ENCODE data around the gene AKR1C2. TPM values are rescaled to one million over a fixed set of nuclear protein-coding genes. Genes with fewer than 3 reads are reported as not detected.
"Not testable (repeated sequence)": the region's sequence is repeated elsewhere in the genome, so short reads cannot be mapped to it uniquely, and the experiment has no call there.

AKR1C2 gene
- total RNA-seq, 4 donors from 2014 or later, result 51.7 to 269 (median 192) TPM

- ATAC-seq (ENCODE audit: low FRiP score) (no peak), DNase-seq (ENCODE audit: low spot score) (no peak)
- no peak for TF ChIP-seq CTCF (IDR thresholded peaks at IDR 0.05)
Measured at GRCh38 chr10:5035356-5035755, 31.7 kb upstream of the AKR1C2 start.

- DNase-seq (ENCODE audit: low spot score) (no peak), ATAC-seq (ENCODE audit: low FRiP score) (no peak)
- TF ChIP-seq CTCF (IDR thresholded peaks at IDR 0.05), result no peak
Measured at GRCh38 chr10:5034588-5034987, 30.9 kb upstream of the AKR1C2 start.

- DNase-seq (ENCODE audit: low spot score) (no peak), ATAC-seq (ENCODE audit: low FRiP score) (no peak)
- no peak for TF ChIP-seq CTCF (IDR thresholded peaks at IDR 0.05)
Measured at GRCh38 chr10:5033061-5033778, 29.6 kb upstream of the AKR1C2 start.

- DNase-seq (ENCODE audit: low spot score), result not testable (repeated sequence)
Measured at GRCh38 chr10:5032444-5032843, 28.8 kb upstream of the AKR1C2 start.

GRCh38 chr10:5031588-5031987 is 27.9 kb upstream of the AKR1C2 start:
- not testable (repeated sequence) for DNase-seq (ENCODE audit: low spot score); ATAC-seq (ENCODE audit: low FRiP score)

More at GRCh38 chr10:5032444-5032843, 28.8 kb upstream of the AKR1C2 start:
- not testable (repeated sequence) for ATAC-seq (ENCODE audit: low FRiP score)

GRCh38 chr10:5030989-5031388 is 27.3 kb upstream of the AKR1C2 start:
- ATAC-seq (ENCODE audit: low FRiP score) (no peak), DNase-seq (ENCODE audit: low spot score) (no peak)
- no peak for TF ChIP-seq CTCF (IDR thresholded peaks at IDR 0.05)

- DNase-seq (ENCODE audit: low spot score), result not testable (repeated sequence)
- peak; percentile 28 for ATAC-seq (ENCODE audit: low FRiP score)
Measured at GRCh38 chr10:5025461-5025881, 21.8 kb upstream of the AKR1C2 start.

GRCh38 chr10:5023177-5023805 is 19.6 kb upstream of the AKR1C2 start:
- TF ChIP-seq CTCF (IDR thresholded peaks at IDR 0.05), result no peak
- no peak for ATAC-seq (ENCODE audit: low FRiP score)
- no peak for DNase-seq (ENCODE audit: low spot score)

GRCh38 chr10:5021624-5022290 is 18.1 kb upstream of the AKR1C2 start:
- not testable (repeated sequence) for DNase-seq (ENCODE audit: low spot score)

GRCh38 chr10:5019770-5020612 is 16.3 kb upstream of the AKR1C2 start:
- ATAC-seq (ENCODE audit: low FRiP score); DNase-seq (ENCODE audit: low spot score): not testable (repeated sequence)

More at GRCh38 chr10:5021624-5022290, 18.1 kb upstream of the AKR1C2 start:
- ATAC-seq (ENCODE audit: low FRiP score), result not testable (repeated sequence)

GRCh38 chr10:5018671-5019277 is 15.1 kb upstream of the AKR1C2 start:
- DNase-seq (ENCODE audit: low spot score), result not testable (repeated sequence)
- ATAC-seq (ENCODE audit: low FRiP score), result peak; percentile 90

Measured in omental fat pad (tissue), 4 donors.